ENCODE measurements around the gene BTBD9.
A peak's percentile ranks its signal among the peaks of the same experiment; 100 is the strongest.

BTBD9 gene

GRCh38 chr6:38152620-38153019 lies 487.1 kb downstream of the BTBD9 start:
- FAIRE-seq, result no peak
- TF ChIP-seq, protein P1, sequence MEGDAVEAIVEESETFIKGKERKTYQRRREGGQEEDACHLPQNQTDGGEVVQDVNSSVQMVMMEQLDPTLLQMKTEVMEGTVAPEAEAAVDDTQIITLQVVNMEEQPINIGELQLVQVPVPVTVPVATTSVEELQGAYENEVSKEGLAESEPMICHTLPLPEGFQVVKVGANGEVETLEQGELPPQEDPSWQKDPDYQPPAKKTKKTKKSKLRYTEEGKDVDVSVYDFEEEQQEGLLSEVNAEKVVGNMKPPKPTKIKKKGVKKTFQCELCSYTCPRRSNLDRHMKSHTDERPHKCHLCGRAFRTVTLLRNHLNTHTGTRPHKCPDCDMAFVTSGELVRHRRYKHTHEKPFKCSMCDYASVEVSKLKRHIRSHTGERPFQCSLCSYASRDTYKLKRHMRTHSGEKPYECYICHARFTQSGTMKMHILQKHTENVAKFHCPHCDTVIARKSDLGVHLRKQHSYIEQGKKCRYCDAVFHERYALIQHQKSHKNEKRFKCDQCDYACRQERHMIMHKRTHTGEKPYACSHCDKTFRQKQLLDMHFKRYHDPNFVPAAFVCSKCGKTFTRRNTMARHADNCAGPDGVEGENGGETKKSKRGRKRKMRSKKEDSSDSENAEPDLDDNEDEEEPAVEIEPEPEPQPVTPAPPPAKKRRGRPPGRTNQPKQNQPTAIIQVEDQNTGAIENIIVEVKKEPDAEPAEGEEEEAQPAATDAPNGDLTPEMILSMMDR (IDR thresholded peaks at IDR 0.05; ENCODE audit: insufficient read depth, missing control alignments), result no peak

DNA sequence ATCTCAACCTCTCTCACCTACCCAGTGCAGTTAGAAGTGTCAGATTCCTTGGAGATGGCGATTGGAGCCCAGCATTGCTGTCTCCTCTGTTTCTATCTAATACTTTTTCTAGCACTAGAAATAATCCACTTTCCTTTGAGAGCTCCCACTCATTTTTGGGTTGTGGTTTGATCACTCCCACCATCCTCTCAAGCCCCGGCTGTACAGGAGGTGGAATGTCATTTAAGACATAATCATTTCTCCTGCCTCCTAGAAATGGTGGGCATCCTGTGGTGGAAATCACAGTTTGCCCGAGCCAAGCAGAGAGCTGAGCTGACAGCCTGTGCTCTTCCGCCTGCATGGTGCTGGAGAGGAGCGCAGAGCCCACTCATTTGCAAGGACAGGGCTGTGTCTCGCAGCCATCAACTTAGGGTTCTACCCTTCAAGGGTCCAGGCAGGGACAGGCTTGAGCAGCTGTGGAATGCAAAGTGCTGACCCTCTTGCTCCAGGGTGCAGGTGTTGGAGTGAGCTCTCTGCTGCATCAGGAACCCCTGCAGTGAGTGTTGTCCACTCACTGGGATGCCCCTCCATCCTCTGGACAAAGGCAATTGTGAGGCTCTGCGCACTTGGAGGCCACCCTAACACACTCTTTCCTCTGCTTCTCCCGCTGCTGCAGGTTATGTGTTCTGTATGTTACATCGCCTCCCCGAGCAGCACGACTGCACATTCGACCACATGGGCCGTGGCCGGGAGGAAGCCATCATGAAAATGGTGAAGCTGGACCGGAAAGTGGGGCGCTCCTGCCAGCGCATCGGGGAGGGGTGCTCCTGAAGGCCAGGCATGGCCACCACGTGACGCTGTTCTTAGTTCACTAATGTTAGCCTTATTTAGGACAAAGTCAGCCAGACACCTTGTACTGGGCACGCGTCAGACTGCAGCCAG lies 487.9 kb downstream of the BTBD9 start:
- DNase-seq (ENCODE audit: insufficient read length, low spot score) (no peak), FAIRE-seq (no peak)
- TF ChIP-seq, protein P1 (IDR thresholded peaks at IDR 0.05; ENCODE audit: insufficient read depth, missing control alignments), result no peak

More at GRCh38 chr6:38152620-38153019, 487.1 kb downstream of the BTBD9 start:
- DNase-seq (ENCODE audit: insufficient read length, low spot score), result no peak

GRCh38 chr6:38150681-38151296 lies 488.9 kb downstream of the BTBD9 start:
- TF ChIP-seq, protein P1 (IDR thresholded peaks at IDR 0.05; ENCODE audit: insufficient read depth, missing control alignments), result no peak
- DNase-seq (ENCODE audit: insufficient read length, low spot score) (no peak), FAIRE-seq (no peak)

DNA sequence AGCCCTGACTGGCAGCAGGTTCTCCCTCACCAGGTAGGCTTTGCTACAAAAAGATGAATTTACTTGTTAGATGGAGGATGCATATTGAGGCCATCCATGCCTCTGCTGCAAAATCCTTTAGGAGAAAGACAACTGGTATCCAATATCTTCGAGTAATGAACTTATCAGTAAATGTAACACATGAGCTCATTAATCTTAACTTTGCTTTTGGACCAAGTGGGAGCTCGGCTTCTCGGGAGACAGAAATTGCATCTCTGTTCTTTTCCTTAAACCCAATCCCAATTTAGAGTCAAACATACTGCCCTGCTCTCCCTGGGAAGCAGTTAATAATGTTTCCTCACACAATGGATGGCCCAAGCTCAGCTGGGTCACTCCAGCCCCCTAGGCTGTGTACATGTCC lies 489.7 kb downstream of the BTBD9 start:
- TF ChIP-seq, protein P1 (IDR thresholded peaks at IDR 0.05; ENCODE audit: insufficient read depth, missing control alignments), result no peak
- no peak for FAIRE-seq
- DNase-seq (ENCODE audit: insufficient read length, low spot score), result no peak

DNA sequence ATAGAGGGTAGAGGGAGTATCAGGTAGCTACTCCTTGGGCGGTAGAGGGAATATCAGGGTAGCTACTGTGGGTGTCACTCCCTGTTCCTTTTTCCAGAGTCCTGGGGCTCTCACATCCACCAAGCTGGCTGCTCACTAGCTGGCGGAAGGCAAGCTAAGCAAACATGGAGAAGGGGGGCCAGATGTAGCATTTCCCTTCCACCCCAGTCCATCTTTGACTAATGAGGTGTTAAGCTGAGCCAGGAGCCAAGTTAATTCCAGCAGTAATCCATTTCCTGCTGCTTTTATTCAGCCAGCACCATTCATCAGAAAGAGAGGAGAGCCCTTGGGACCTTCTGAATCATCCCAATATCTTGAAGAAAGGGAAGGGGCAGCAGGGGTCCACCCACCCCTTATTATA lies 490.2 kb downstream of the BTBD9 start:
- peak; percentile 80 for DNase-seq (ENCODE audit: insufficient read length, low spot score)
- FAIRE-seq, result peak; percentile 77
- TF ChIP-seq, protein P1 (IDR thresholded peaks at IDR 0.05; ENCODE audit: insufficient read depth, missing control alignments), result no peak

GRCh38 chr6:38148606-38149005 lies 491.1 kb downstream of the BTBD9 start:
- TF ChIP-seq, protein P1 (IDR thresholded peaks at IDR 0.05; ENCODE audit: insufficient read depth, missing control alignments), result no peak
- DNase-seq (ENCODE audit: insufficient read length, low spot score), result no peak
- FAIRE-seq, result no peak

GRCh38 chr6:38146734-38147027 lies 493.0 kb downstream of the BTBD9 start:
- TF ChIP-seq, protein P1 (IDR thresholded peaks at IDR 0.05; ENCODE audit: insufficient read depth, missing control alignments), result no peak
- DNase-seq (ENCODE audit: insufficient read length, low spot score), result no peak
- no peak for FAIRE-seq
